ENCODE results near the gene LRMDA.

Gene LRMDA

GRCh38 chr10:76197293-76197692 is 765.9 kb downstream of the LRMDA start:
- DNase-seq: no peak

GRCh38 chr10:76198287-76199035 is 767.0 kb downstream of the LRMDA start:
- DNase-seq: no peak

GRCh38 chr10:76201962-76202361 is 770.5 kb downstream of the LRMDA start:
- no peak for DNase-seq

- DNase-seq: no peak
Measured at GRCh38 chr10:76202777-76203176, 771.4 kb downstream of the LRMDA start.

- DNase-seq: no peak
Measured at GRCh38 chr10:76205361-76205760, 773.9 kb downstream of the LRMDA start.

- no peak for DNase-seq
Measured at GRCh38 chr10:76206797-76207352, 775.5 kb downstream of the LRMDA start.

GRCh38 chr10:76209135-76209534 is 777.7 kb downstream of the LRMDA start:
- no peak for DNase-seq

GRCh38 chr10:76210211-76210610 is 778.8 kb downstream of the LRMDA start:
- no peak for DNase-seq

- DNase-seq: no peak
Measured at GRCh38 chr10:76211691-76212090, 780.3 kb downstream of the LRMDA start.

GRCh38 chr10:76213876-76214275 is 782.5 kb downstream of the LRMDA start:
- DNase-seq: no peak

GRCh38 chr10:76218035-76218434 is 786.6 kb downstream of the LRMDA start:
- no peak for DNase-seq

- DNase-seq: no peak
Measured at GRCh38 chr10:76229341-76229740, 797.9 kb downstream of the LRMDA start.

GRCh38 chr10:76230921-76231285 is 799.5 kb downstream of the LRMDA start:
- no peak for DNase-seq

GRCh38 chr10:76231286-76231934 is 800.0 kb downstream of the LRMDA start:
- no peak for DNase-seq

GRCh38 chr10:76234499-76235226 is 803.2 kb downstream of the LRMDA start:
- DNase-seq: no peak

GRCh38 chr10:76236356-76236755 is 804.9 kb downstream of the LRMDA start:
- no peak for DNase-seq

- no peak for DNase-seq
Measured at GRCh38 chr10:76242956-76243355, 811.5 kb downstream of the LRMDA start.

- DNase-seq: no peak
Measured at GRCh38 chr10:76244061-76244686, 812.8 kb downstream of the LRMDA start.

- no peak for DNase-seq
Measured at GRCh38 chr10:76245951-76246495, 814.6 kb downstream of the LRMDA start.

- DNase-seq: no peak
Measured at GRCh38 chr10:76248649-76249200, 817.3 kb downstream of the LRMDA start.

- DNase-seq: no peak
Measured at GRCh38 chr10:76251841-76252671, 820.6 kb downstream of the LRMDA start.

- DNase-seq: no peak
Measured at GRCh38 chr10:76252733-76253132, 821.3 kb downstream of the LRMDA start.
